Skin epidermis (tissue), 12 donors: ENCODE results near the gene MAPK13.

Experiments
- H3K27ac ChIP-seq, 21 experiments: fragments of 200-600 bp; sonication (generic) in 11 of 21; one replicate each; pipeline ENCODE4 v1.5.0; 2020; ENCODE audit warnings: mild to moderate bottlenecking in 3 of 21, inconsistent platforms in 2 of 21, moderate library complexity in 2 of 21
- H3K4me3 ChIP-seq, 7 experiments: fragments of 200-600 bp; sonication (generic) in 2 of 7; one replicate each; pipeline ENCODE4 v1.5.0; 2020; ENCODE audit warnings: inconsistent platforms in 2 of 7, mild to moderate bottlenecking in 2 of 7, moderate library complexity in 1 of 7

MAPK13 gene

GRCh38 chr6:36124881-36125280, 5.4 kb upstream of the MAPK13 start:
- Histone ChIP-seq H3K27ac (no peak overlapping the region), H3K4me3 (no peak overlapping the region)

GRCh38 chr6:36125575-36125974, 4.7 kb upstream of the MAPK13 start:
- H3K27ac ChIP-seq = peak overlapping the region in 1 of 21 experiments; percentile 25
- H3K4me3 ChIP-seq = no peak overlapping the region

DNA sequence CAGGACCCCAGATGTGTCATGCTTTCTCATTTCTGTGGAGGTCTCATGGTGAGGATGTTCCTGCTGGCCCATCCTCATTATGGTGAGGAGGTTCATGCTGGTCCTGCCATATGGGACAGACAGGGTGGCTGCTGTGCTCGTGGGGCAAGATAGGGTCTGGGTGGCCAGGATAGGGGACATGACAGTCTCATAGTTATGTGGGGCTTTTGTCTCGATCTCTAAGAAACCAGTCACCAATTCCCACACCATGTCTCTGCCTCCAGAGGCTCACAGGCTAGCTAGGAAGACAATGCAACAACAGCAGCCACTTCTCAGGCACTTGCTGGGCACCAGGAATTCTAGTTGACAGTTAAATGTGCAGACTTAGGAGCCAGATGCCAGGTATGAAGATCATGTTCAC, 4.2 kb upstream of the MAPK13 start:
- Histone ChIP-seq H3K4me3 (no peak overlapping the region), H3K27ac (peak overlapping the region in 3 of 21 experiments; percentile 10 to 36 (median 25))

GRCh38 chr6:36126553-36127458, 3.5 kb upstream of the MAPK13 start:
- Histone ChIP-seq H3K27ac (peak overlapping the region in 9 of 21 experiments; percentile 10 to 69 (median 60)), H3K4me3 (no peak overlapping the region)

DNA sequence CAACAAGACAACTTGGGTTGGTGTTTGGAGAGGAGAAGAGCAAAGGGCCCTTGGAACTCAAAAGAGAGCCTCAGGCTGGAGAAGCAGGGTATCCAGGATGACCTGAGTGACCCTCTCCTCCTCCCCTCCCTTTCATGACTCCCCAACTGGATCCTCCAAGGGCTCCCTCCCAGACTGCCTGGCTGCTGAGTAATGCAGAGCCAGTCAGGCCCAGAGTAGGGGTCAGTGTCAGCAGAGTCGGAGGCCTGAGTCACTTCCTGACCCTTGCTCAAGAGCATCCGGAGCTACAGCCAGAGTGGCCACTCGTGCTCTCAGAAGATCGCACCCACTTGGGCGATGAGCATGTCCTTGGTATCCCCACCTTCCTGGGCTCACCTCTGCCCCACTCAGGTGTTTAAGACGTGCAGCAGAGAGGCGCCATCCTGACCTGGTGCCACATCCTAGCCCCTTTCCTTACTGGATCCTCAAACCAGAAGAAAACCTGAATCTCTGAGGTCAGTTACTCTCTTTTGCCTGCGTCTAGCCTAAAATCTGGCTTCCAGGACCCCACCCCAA, 2.8 kb upstream of the MAPK13 start:
- Histone ChIP-seq H3K27ac (peak overlapping the region in 10 of 21 experiments; percentile 10 to 69 (median 48)), H3K4me3 (no peak overlapping the region)

GRCh38 chr6:36128073-36128472, 2.2 kb upstream of the MAPK13 start:
- H3K4me3 ChIP-seq = no peak overlapping the region
- H3K27ac ChIP-seq = peak overlapping the region in 10 of 21 experiments; percentile 1 to 67 (median 34)

GRCh38 chr6:36128793-36129192, 1.5 kb upstream of the MAPK13 start:
- no peak overlapping the region for H3K27ac ChIP-seq

GRCh38 chr6:36129334-36129733, 979 bp upstream of the MAPK13 start:
- H3K4me3 ChIP-seq = peak overlapping the region in 1 of 7 experiments; percentile 26
- H3K27ac ChIP-seq = peak overlapping the region in 9 of 21 experiments; percentile 51 to 97 (median 94)

More at GRCh38 chr6:36128793-36129192, 1.5 kb upstream of the MAPK13 start:
- H3K4me3 ChIP-seq = no peak overlapping the region

DNA sequence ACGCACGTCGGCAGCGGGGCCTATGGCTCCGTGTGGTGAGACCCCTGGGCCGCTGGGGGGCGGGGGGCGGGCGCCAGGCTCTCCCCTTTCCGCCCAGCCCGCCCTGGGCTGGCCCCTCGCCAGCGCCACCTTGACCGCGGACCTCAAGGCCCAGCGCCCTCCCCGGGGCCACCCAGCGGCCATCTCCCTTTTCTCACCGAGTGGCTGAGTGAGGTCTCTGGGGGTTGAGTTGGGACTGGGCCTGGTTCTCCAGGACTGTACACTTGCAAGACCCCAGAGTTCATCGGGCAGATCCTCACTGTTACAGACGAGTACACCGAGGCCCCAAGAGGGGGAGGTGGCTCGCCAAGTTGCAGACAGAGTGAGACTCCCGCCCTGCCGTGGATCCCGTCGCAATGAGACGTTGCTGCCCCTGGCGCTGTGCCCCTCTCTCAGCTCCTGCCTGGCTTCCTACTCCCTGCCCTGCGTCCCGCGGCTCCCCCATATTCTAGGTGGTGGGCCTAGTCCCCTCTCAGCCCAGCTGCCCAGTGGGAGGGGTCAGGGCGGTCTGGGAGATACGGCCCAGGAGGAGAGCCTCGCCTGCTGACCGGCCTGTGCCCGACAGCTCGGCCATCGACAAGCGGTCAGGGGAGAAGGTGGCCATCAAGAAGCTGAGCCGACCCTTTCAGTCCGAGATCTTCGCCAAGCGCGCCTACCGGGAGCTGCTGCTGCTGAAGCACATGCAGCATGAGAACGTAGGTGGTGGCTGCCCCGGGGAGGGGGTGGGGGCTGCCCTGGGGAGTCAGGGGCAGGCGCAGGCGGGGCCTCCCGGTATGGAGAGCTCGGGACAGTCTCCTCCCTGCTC, 576 bp downstream of the MAPK13 start:
- peak overlapping the region; percentile 43 to 63 (median 50) for H3K4me3 ChIP-seq
- peak overlapping the region; percentile 62 to 97 (median 92) for H3K27ac ChIP-seq

GRCh38 chr6:36131511-36132245, 1.4 kb downstream of the MAPK13 start:
- Histone ChIP-seq H3K27ac (peak overlapping the region in 20 of 21 experiments; percentile 84 to 97 (median 92)), H3K4me3 (peak overlapping the region; percentile 43 to 63 (median 50))

- peak overlapping the region in 17 of 21 experiments; percentile 47 to 97 (median 92) for H3K27ac ChIP-seq
Observed at GRCh38 chr6:36132246-36132895, 2.1 kb downstream of the MAPK13 start.

DNA sequence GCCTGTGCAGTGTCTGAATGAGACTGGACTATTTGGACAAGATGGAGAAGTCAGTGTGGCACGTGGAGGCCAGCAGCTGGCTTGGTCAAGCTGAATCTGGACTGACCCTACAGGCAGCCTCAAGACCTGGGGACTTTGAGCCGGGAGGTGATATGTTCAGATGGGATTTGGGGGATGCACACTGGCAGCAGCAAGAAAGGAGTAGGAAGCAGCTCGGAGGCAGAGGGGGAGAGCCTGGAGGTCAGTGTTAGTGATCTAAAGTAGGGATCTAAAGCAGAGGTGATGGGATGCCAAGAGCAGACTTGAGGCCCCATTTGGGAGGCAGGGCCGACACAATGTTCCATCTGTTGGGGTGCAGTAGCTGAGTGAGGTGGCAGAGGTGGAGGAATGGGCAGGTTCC, 2.8 kb downstream of the MAPK13 start:
- Histone ChIP-seq H3K4me3 (no peak overlapping the region), H3K27ac (peak overlapping the region in 3 of 21 experiments; percentile 11 to 97 (median 85))

More at GRCh38 chr6:36132246-36132895, 2.1 kb downstream of the MAPK13 start:
- H3K4me3 ChIP-seq = peak overlapping the region in 4 of 7 experiments; percentile 43 to 63 (median 54)

GRCh38 chr6:36133912-36134311, 3.6 kb downstream of the MAPK13 start:
- Histone ChIP-seq H3K4me3 (no peak overlapping the region), H3K27ac (peak overlapping the region in 4 of 21 experiments; percentile 5 to 26 (median 16))

DNA sequence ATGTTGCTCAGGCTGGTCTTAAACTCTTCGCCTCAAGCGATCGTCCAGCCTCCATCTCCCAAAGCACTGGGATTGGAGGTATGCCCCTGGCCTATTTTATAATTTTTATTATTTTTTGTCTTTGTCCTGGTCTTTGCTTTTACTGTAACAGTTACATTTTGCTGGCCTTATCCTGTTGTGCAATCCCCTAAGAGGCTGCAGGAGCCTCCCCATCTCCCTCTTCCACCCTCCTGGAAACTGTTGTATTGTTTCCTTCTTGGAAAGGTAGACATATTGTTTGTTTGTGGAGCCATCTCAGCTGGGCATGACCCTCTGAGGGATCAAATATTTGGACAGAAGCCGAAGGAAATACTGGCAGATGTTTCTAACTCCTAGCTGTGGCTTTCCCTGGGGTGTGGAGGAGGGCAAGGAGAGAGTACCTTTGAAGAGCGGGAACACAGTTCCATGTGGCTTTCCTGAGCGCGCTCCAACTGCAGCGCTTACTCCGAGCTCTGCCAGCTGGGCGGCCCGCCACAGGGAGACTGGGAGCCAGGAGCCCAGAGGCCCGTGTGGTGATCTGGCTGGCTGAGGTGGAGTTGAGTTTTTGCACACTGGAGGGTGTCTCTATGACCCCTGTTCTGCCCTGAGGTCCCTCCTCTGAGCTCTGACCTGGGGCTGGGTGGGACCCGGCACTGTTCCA, 4.9 kb downstream of the MAPK13 start:
- Histone ChIP-seq H3K27ac (peak overlapping the region in 1 of 21 experiments; percentile 21), H3K4me3 (no peak overlapping the region)

- no peak overlapping the region for H3K27ac ChIP-seq
- H3K4me3 ChIP-seq = no peak overlapping the region
Observed at GRCh38 chr6:36136034-36136433, 5.7 kb downstream of the MAPK13 start.

DNA sequence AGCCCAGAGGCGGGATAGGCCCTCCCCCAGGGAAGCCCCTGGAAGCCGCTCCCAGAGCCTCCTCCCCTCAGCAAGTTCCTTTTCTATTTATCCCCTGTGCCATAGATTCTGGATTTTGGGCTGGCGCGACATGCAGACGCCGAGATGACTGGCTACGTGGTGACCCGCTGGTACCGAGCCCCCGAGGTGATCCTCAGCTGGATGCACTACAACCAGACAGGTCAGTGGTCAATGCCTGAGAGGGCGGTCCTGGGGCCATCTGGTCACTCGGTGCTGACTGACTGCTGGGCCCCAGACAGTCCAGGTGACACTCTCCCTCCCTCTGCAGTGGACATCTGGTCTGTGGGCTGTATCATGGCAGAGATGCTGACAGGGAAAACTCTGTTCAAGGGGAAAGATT, 6.2 kb downstream of the MAPK13 start:
- H3K4me3 ChIP-seq = no peak overlapping the region
- no peak overlapping the region for H3K27ac ChIP-seq

GRCh38 chr6:36138667-36139066, 8.4 kb downstream of the MAPK13 start:
- no peak overlapping the region for H3K4me3 ChIP-seq

DNA sequence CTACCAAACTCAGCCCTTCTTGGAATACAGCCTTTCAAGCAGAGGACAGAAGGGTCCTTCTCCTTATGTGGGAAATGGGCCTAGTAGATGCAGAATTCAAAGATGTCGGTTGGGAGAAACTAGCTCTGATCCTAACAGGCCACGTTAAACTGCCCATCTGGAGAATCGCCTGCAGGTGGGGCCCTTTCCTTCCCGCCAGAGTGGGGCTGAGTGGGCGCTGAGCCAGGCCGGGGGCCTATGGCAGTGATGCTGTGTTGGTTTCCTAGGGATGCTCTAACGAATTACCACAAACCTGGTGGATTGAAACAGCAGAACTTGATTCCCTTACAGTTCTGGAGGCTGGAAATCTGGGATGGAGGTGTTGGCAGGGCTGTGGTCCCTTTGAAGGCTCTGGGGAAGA, 9.1 kb downstream of the MAPK13 start:
- no peak overlapping the region for H3K27ac ChIP-seq
- no peak overlapping the region for H3K4me3 ChIP-seq

More at GRCh38 chr6:36138667-36139066, 8.4 kb downstream of the MAPK13 start:
- no peak overlapping the region for H3K27ac ChIP-seq
